Ascending aorta (tissue), 2 donors: ENCODE results near the gene RNASEH1. TPM values are rescaled to one million over a fixed set of nuclear protein-coding genes. Genes with fewer than 3 reads are reported as not detected.
"Not testable (repeated sequence)": the region's sequence is repeated elsewhere in the genome, so short reads cannot be mapped to it uniquely, and the experiment has no call there.

Experiments
- DNase-seq, 2 donors: peaks; one replicate each; pipeline ENCODE4 v3.0.0-alpha.2; 2019; ENCODE audit warnings: low spot score in 2 of 2
- H3K27ac ChIP-seq, 2 donors: fragments of 200-600 bp; sonication (generic); one replicate each; pipeline ENCODE4 v1.5.1; 2016 to 2017; ENCODE audit warnings: mild to moderate bottlenecking in 1 of 2
- H3K27me3 ChIP-seq: fragments of 200-600 bp; sonication (generic); one replicate; pipeline ENCODE4 v1.5.1; 2017
- H3K36me3 ChIP-seq, 2 donors: fragments of 200-600 bp; sonication (generic); one replicate each; pipeline ENCODE4 v1.5.1; 2016
- H3K4me1 ChIP-seq, 2 donors: fragments of 200-600 bp; sonication (generic); one replicate each; pipeline ENCODE4 v1.5.1; 2016 to 2017; ENCODE audit warnings: mild to moderate bottlenecking in 1 of 2
- H3K4me3 ChIP-seq, 2 donors: fragments of 200-600 bp; sonication (generic); one replicate each; pipeline ENCODE4 v1.5.1; 2016 to 2017; ENCODE audit warnings: mild to moderate bottlenecking in 1 of 2
- H3K9me3 ChIP-seq, 2 donors: fragments of 200-600 bp; sonication (generic); one replicate each; pipeline ENCODE4 v1.5.1; 2016
- CTCF ChIP-seq, 3 experiments: fragments of 200-600 bp in 2 of 3; fragments of 450-650 bp in 1 of 3; sonication (generic) in 2 of 3; IDR thresholded peaks; one replicate each; pipeline ENCODE4 v1.5.1; 2016 to 2019; ENCODE audit warnings: antibody characterized with exemption in 3 of 3, mild to moderate bottlenecking in 1 of 3, moderate library complexity in 1 of 3
- intact Hi-C: fragments of 100-400 bp; cut with DNase I; formaldehyde crosslinking; loops from one replicate; pipeline ENCODE4 v1.15.1; 2023
- total RNA-seq: library from RNA; depleted of rRNA; stranded (reverse); fragments of >200 nt; gene quantifications from one replicate; pipeline ENCODE4 v1.1.0, GENCODE V29; 2016

Gene RNASEH1
- total RNA-seq, 1 donor from 2014 or later, result 9.3 TPM

GRCh38 chr2:3574155-3574554 lies 16.0 kb upstream of the RNASEH1 start:
- Histone ChIP-seq H3K27ac (no peak overlapping the region), H3K4me3 (peak overlapping the region in 1 of 2 donors; percentile 73), H3K4me1 (peaks cover 9 to 11% of the 10 kb centered on the region in 2 donors), H3K27me3 (no peaks in the 10 kb centered on the region), H3K9me3 (no peaks in the 10 kb centered on the region), H3K36me3 (peaks cover 21 to 31% of the 10 kb centered on the region in 2 donors)
- DNase-seq, result no peak
- intact Hi-C loops, result no loop called here
- no peak for TF ChIP-seq CTCF (IDR thresholded peaks at IDR 0.05)

- intact Hi-C loops, result no loop called here
Measured at GRCh38 chr2:3572620-3573019, 14.5 kb upstream of the RNASEH1 start.

GRCh38 chr2:3571284-3571683 lies 13.2 kb upstream of the RNASEH1 start:
- intact Hi-C loops, result no loop called here
- Histone ChIP-seq H3K4me1 (peaks cover 6 to 9% of the 10 kb centered on the region in 2 donors), H3K4me3 (no peak overlapping the region), H3K27me3 (no peaks in the 10 kb centered on the region), H3K36me3 (peaks cover 0 to 4% of the 10 kb centered on the region in 2 donors), H3K27ac (no peak overlapping the region), H3K9me3 (no peaks in the 10 kb centered on the region)
- DNase-seq, result no peak
- no peak for TF ChIP-seq CTCF (IDR thresholded peaks at IDR 0.05)

More at GRCh38 chr2:3572620-3573019, 14.5 kb upstream of the RNASEH1 start:
- no peak for TF ChIP-seq CTCF (IDR thresholded peaks at IDR 0.05)
- peaks cover 9 to 11% of the 10 kb centered on the region in 2 donors for H3K4me1 ChIP-seq
- no peak overlapping the region for H3K4me3 ChIP-seq
- DNase-seq, result no peak
- H3K27me3 ChIP-seq, result no peaks in the 10 kb centered on the region
- no peaks in the 10 kb centered on the region for H3K9me3 ChIP-seq
- peaks cover 10 to 17% of the 10 kb centered on the region in 2 donors for H3K36me3 ChIP-seq
- no peak overlapping the region for H3K27ac ChIP-seq

GRCh38 chr2:3569656-3570055 lies 11.5 kb upstream of the RNASEH1 start:
- H3K36me3 ChIP-seq, DNase-seq, H3K27ac ChIP-seq, H3K4me3 ChIP-seq, H3K27me3 ChIP-seq, H3K4me1 ChIP-seq, intact Hi-C loops, H3K9me3 ChIP-seq: not testable (repeated sequence)

GRCh38 chr2:3566806-3567205 lies 8.7 kb upstream of the RNASEH1 start:
- intact Hi-C loops, result no loop called here
- no peak for DNase-seq
- TF ChIP-seq CTCF (IDR thresholded peaks at IDR 0.05), result no peak
- H3K27ac ChIP-seq, result no peak overlapping the region
- H3K27me3 ChIP-seq, result no peaks in the 10 kb centered on the region
- H3K4me3 ChIP-seq, result no peak overlapping the region
- H3K36me3 ChIP-seq, result no peaks in the 10 kb centered on the region
- H3K9me3 ChIP-seq, result no peaks in the 10 kb centered on the region
- H3K4me1 ChIP-seq, result no peaks in the 10 kb centered on the region

- Histone ChIP-seq H3K4me1 (no peaks in the 10 kb centered on the region), H3K36me3 (no peaks in the 10 kb centered on the region), H3K27ac (no peak overlapping the region), H3K27me3 (no peaks in the 10 kb centered on the region), H3K9me3 (no peaks in the 10 kb centered on the region), H3K4me3 (no peak overlapping the region)
- TF ChIP-seq CTCF (IDR thresholded peaks at IDR 0.05), result no peak
- intact Hi-C loops, result no loop called here
- DNase-seq, result no peak
Measured at GRCh38 chr2:3565117-3565516, 7.0 kb upstream of the RNASEH1 start.
